ENCODE data around the gene ARID5B.

- TF ChIP-seq GATA2 (IDR thresholded peaks at IDR 0.05; ENCODE audit: low read depth, low read length) = no peak
- no peak for TF ChIP-seq GATA3 (IDR thresholded peaks at IDR 0.05; ENCODE audit: low read depth, low read length)
Measured at GRCh38 chr10:62056698-62057097, 155.2 kb downstream of the ARID5B start.
